Common myeloid progenitor, CD34-positive (primary cell): Measurements from ENCODE around the gene PDE10A.

ENCODE experiments used
- CTCF ChIA-PET: fragments of 350-600 bp; sonication (Branson Sonifier 250); formaldehyde crosslinking; loops from one replicate; lab custom pipeline; 2021; ENCODE audit warnings: antibody characterized with exemption; lab: Charles Lee
- POLR2A ChIA-PET: fragments of 350-600 bp; sonication (Branson Sonifier 250); formaldehyde crosslinking; loops from one replicate; lab custom pipeline; 2021; ENCODE audit warnings: antibody characterized with exemption; lab: Charles Lee
- DNase-seq, 3 donors: peaks; one replicate each; pipeline versions ENCODE4 v3.0.0 to v3.0.0-alpha.2; 2013
- H3K27ac ChIP-seq, 2 experiments: 1 replicate in 1 of 2; 2 replicates in 1 of 2; pipeline ENCODE4 v1.7.0; 2013; ENCODE audit warnings: inconsistent platforms in 2 of 2, low read length in 2 of 2, mild to moderate bottlenecking in 2 of 2, low read depth in 1 of 2, moderate library complexity in 1 of 2; ENCODE audit not compliant: severe bottlenecking in 2 of 2, insufficient read depth in 1 of 2, poor library complexity in 1 of 2
- H3K27me3 ChIP-seq, 5 experiments: replicated peaks in 2 of 5; 1 replicate in 3 of 5; 2 replicates in 2 of 5; pipeline versions ENCODE4 v1.6.1 to v1.7.0; 2013; ENCODE audit warnings: low read length in 4 of 5, mild to moderate bottlenecking in 2 of 5, moderate library complexity in 2 of 5, inconsistent platforms in 1 of 5; ENCODE audit not compliant: insufficient read depth in 5 of 5, control insufficient read depth in 4 of 5
- H3K36me3 ChIP-seq, 4 experiments: 1 replicate in 2 of 4; 2 replicates in 2 of 4; pipeline versions ENCODE4 v1.6.1 to v1.7.0; 2013; ENCODE audit warnings: low read length in 3 of 4, control low read depth in 1 of 4, mild to moderate bottlenecking in 1 of 4; ENCODE audit not compliant: control insufficient read depth in 4 of 4, insufficient read depth in 4 of 4
- H3K4me1 ChIP-seq, 4 experiments: 1 replicate in 3 of 4; 2 replicates in 1 of 4; pipeline versions ENCODE4 v1.6.1 to v1.7.1; 2013; ENCODE audit warnings: low read length in 3 of 4, mild to moderate bottlenecking in 3 of 4, control low read depth in 1 of 4, inconsistent platforms in 1 of 4, moderate library complexity in 1 of 4; ENCODE audit not compliant: control insufficient read depth in 4 of 4, insufficient read depth in 4 of 4; ENCODE audit errors: control extremely low read depth in 1 of 4
- H3K4me3 ChIP-seq, 7 experiments: 1 replicate in 4 of 7; 2 replicates in 3 of 7; pipeline versions ENCODE4 v1.5.1 to v1.7.0; 2013; ENCODE audit warnings: mild to moderate bottlenecking in 7 of 7, low read length in 6 of 7, moderate library complexity in 6 of 7, inconsistent platforms in 2 of 7, low read depth in 2 of 7, control low read depth in 1 of 7; ENCODE audit not compliant: insufficient read depth in 4 of 7, control insufficient read depth in 1 of 7; ENCODE audit errors: extremely low read depth in 1 of 7
- H3K9me3 ChIP-seq, 5 experiments: 1 replicate in 4 of 5; 2 replicates in 1 of 5; pipeline versions ENCODE4 v1.6.1 to v1.7.1; 2013; ENCODE audit warnings: low read length in 4 of 5, mild to moderate bottlenecking in 2 of 5, inconsistent platforms in 1 of 5, low read depth in 1 of 5, moderate library complexity in 1 of 5; ENCODE audit not compliant: control insufficient read depth in 4 of 5, insufficient read depth in 2 of 5; ENCODE audit errors: control extremely low read depth in 1 of 5
- WGBS: methylation state at CpG from one replicate; pipeline ENCODE4 v1.1.5; 2013; ENCODE audit not compliant: insufficient coverage; 5-methylcytosine and 5-hydroxymethylcytosine counted together

Gene PDE10A

DNA sequence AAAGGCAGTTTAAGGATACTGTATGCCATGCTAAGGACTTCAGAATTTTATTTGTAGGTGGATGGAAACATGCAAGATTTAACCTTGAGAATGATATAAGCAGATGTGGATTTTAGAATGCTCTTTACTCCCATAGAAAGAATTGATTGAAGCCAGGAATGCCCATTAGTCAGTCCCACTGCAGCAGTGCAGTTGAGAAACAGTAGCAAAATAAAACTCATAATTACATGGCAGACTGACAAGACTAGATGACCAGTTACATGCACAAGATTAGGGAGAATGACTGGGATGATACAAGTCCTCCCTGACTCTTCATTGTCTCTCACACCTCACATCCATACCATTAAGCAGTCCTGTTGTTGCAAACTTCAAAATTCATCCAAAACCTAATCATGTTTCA, 83.9 kb downstream of the PDE10A start:
- POLR2A ChIA-PET, result no interaction called here
- no peak for DNase-seq
- CTCF ChIA-PET, result no interaction called here
- no peak overlapping the region for H3K4me3 ChIP-seq
- no peaks in the 10 kb centered on the region for H3K9me3 ChIP-seq
- no peak overlapping the region for H3K27ac ChIP-seq
- no peaks in the 10 kb centered on the region for H3K4me1 ChIP-seq
- peaks cover 0 to 3% (median 0%) of the 10 kb centered on the region in 5 experiments for H3K27me3 ChIP-seq
- no peaks in the 10 kb centered on the region for H3K36me3 ChIP-seq

DNA sequence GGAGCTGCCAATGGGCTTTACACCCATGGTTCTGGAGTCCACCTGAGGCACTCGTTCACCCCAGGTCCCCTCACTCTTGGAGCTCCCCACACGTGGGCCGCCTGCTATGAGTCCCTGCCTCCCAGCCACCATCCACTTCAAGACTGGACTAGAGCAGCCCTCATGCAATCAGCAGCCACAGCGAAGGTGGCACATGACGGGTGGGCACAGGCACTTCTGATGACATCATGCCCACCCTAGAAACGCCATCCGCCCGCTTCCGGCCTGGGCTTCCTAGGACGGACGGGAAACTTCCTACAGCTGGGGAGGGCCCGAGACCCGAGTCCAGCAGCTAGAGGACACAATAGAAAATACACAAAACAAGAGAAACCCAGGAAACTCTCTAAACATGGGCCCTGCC, 85.5 kb downstream of the PDE10A start:
- CTCF ChIA-PET, result no interaction called here
- POLR2A ChIA-PET, result interaction anchor here (0.6 kb wide), 1 partner anchor 1866 kb away, joined by 4 read pairs; no protein-coding TSS in a partner anchor
- 94% methylated on average over 13 of the region's 13 CpGs for WGBS
- no peak overlapping the region for H3K27ac ChIP-seq
- peaks cover 0 to 3% (median 0%) of the 10 kb centered on the region in 5 experiments for H3K27me3 ChIP-seq
- DNase-seq, result no peak
- H3K4me3 ChIP-seq, result no peak overlapping the region
- H3K9me3 ChIP-seq, result no peaks in the 10 kb centered on the region
- peaks cover 0 to 1% (median 0%) of the 10 kb centered on the region in 4 experiments for H3K4me1 ChIP-seq
- H3K36me3 ChIP-seq, result no peaks in the 10 kb centered on the region

DNA sequence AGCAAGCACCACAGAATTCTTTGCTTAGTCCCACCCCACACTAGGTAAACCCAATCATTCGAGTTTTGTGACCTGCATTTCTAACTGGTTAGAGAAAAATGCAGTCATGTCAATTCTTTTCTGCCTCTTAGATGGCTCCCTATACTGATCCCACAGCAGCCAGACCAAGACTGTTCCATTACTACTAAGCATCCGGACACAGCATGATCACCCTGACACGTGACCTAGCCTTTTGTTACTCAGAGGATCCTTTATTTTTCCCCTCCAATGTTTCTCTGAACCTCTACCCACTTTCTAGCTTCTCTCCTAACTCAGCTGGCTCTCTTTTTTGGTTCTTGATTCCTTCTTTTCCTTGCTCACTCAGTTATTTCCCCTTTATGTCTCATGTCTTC, 87.9 kb downstream of the PDE10A start:
- no peaks in the 10 kb centered on the region for H3K36me3 ChIP-seq
- ChIA-PET POLR2A (no interaction called here), CTCF (no interaction called here)
- DNase-seq, result no peak
- no peak overlapping the region for H3K27ac ChIP-seq
- H3K4me3 ChIP-seq, result no peak overlapping the region
- 81% methylated on average over 3 of the region's 3 CpGs for WGBS
- no peaks in the 10 kb centered on the region for H3K9me3 ChIP-seq
- H3K4me1 ChIP-seq, result peaks cover 0 to 10% (median 4%) of the 10 kb centered on the region in 4 experiments
- peaks cover 0 to 3% (median 0%) of the 10 kb centered on the region in 5 experiments for H3K27me3 ChIP-seq

DNA sequence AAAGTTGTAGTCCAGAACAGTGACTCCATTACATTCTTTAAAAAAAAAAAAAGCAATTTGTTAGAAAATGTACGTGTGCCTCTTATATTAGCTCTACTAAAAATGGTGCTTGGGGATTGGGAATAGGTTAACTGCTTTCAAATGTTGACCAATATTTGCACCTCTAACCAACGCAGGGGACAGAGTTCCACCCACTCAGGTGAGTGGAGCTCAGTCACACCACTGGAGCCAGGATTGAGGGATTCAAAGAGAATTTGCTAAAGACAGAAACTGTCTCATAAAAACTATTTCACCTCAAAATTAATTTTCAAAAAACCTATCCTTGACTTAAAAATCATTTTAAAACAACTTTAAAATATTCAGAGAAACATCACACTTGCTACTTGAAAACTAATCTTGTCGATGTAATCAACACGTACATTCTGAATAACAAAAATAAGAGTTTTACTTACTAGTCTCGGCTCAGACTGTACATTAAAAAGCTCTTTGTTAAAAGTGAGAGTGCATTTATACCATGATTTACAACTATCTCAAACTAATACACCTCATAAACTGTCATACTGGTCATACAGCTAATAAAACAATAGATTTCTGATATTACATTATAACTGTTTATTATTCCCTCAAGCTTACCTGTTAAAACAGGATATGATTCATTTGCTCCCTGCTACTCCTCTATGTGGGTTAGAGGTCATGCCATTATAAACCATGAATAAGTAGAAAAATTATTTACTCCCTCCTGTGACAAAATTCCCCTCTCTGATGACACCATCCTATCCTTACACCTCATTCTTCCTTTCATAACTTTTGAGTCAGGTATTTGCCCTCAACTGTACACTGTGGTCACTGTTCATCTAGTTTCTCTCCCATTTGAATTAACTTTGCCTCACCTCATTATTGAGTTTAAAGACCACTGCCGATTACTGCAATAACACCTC, 88.6 kb downstream of the PDE10A start:
- Histone ChIP-seq H3K9me3 (no peaks in the 10 kb centered on the region), H3K27me3 (peaks cover 0 to 3% (median 0%) of the 10 kb centered on the region in 5 experiments), H3K4me3 (no peak overlapping the region), H3K27ac (no peak overlapping the region), H3K4me1 (peaks cover 0 to 12% (median 4%) of the 10 kb centered on the region in 4 experiments), H3K36me3 (no peaks in the 10 kb centered on the region)
- ChIA-PET POLR2A (no interaction called here), CTCF (no interaction called here)
- DNase-seq, result no peak
- WGBS, result 100% methylated on average over 1 of the region's 6 CpGs

DNA sequence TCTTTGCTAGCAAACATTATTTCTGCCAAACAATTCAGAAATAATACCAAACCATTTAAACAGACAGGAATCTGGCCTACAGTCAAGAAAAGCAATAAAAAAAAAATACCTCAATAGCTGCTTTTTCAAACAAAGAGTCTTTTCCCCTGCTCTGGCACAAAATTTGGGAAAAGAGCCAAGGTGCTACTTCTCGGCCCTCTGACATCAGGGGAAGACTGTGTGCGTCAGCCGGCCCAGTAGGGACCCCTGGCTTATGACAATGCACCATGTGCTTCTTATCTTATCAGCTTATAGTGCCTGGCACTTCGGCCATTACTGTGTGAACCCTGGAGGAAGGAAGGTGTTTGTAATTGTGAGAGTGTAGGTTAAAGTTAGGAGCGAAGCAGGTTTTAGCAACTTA, 89.4 kb downstream of the PDE10A start:
- no peak overlapping the region for H3K27ac ChIP-seq
- DNase-seq, result no peak
- ChIA-PET POLR2A (no interaction called here), CTCF (no interaction called here)
- peaks cover 0 to 15% (median 4%) of the 10 kb centered on the region in 4 experiments for H3K4me1 ChIP-seq
- H3K36me3 ChIP-seq, result no peaks in the 10 kb centered on the region
- H3K27me3 ChIP-seq, result no peaks in the 10 kb centered on the region
- H3K9me3 ChIP-seq, result no peaks in the 10 kb centered on the region
- 78% methylated on average over 3 of the region's 5 CpGs for WGBS
- no peak overlapping the region for H3K4me3 ChIP-seq

DNA sequence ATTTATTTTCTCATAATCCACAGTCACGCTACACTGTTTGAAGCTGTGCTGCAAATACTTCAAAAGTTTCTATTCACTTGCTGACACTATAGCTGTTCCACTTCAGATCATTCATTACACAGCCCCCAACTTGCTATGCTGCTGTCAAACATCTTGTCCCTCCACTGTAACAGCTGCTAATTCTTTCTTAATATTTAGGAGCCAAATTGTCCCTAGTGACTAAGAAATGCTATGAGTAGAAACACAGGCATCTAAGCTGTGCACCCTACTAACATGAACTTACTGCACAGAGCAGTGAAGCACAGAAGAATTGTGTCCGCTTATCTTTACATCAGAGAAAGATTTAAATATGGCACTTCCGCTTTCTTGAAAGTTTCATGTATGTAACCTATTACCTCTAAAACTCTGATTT, 91.3 kb downstream of the PDE10A start:
- H3K27me3 ChIP-seq, result no peaks in the 10 kb centered on the region
- peak overlapping the region in 1 of 7 experiments; percentile 13 for H3K4me3 ChIP-seq
- peak; percentile 12 to 53 (median 45) for DNase-seq
- ChIA-PET POLR2A (no interaction called here), CTCF (no interaction called here)
- WGBS, result 42% methylated on average over 2 of the region's 3 CpGs
- H3K36me3 ChIP-seq, result no peaks in the 10 kb centered on the region
- H3K27ac ChIP-seq, result no peak overlapping the region
- no peaks in the 10 kb centered on the region for H3K9me3 ChIP-seq
- peaks cover 0 to 15% (median 4%) of the 10 kb centered on the region in 4 experiments for H3K4me1 ChIP-seq

DNA sequence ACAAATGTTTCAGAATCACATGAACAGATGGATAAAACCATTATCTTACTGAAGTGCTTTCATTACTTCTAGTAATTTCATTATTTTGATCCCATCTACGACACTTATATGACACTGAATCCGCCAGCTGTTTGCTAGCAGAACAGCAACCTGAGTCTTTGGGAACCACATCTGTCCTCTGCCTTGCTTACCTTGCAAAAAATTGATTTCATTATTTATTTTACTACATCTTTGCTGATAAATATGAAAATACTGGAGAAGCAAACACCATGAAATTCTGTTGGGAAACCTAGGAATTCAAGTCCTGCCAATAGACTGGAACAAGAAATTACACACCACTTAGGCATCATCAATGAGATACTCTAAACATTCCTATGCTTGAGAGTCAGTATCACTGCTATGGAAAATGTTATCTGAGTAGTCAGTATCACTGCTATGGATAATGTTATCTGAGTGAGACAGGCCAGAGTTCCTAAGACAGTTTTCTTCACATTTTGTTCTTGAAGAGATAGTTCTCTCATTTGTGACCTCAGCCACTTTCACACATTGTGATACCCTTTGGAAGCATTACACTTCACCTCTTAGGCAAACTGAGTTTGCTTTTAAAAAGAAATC, 91.9 kb downstream of the PDE10A start:
- Histone ChIP-seq H3K36me3 (no peaks in the 10 kb centered on the region), H3K27ac (no peak overlapping the region), H3K4me1 (peaks cover 0 to 15% (median 4%) of the 10 kb centered on the region in 4 experiments), H3K4me3 (no peak overlapping the region), H3K9me3 (no peaks in the 10 kb centered on the region), H3K27me3 (no peaks in the 10 kb centered on the region)
- DNase-seq, result no peak
- no CpG with 5 or more reads among the region's 2 CpGs for WGBS
- CTCF ChIA-PET, result no interaction called here
- POLR2A ChIA-PET, result no interaction called here
